Activated gamma-delta T cell treated with anti-CD3 and anti-CD28 coated beads, Interleukin-2, amount 50 U/mL, for 16 hours (primary cell): ENCODE data around the gene KSR2.

Experiments used
- DNase-seq: peaks from one replicate; pipeline ENCODE4 v3.0.0-alpha.2; 2020; ENCODE audit warnings: low read depth

KSR2 gene

DNA sequence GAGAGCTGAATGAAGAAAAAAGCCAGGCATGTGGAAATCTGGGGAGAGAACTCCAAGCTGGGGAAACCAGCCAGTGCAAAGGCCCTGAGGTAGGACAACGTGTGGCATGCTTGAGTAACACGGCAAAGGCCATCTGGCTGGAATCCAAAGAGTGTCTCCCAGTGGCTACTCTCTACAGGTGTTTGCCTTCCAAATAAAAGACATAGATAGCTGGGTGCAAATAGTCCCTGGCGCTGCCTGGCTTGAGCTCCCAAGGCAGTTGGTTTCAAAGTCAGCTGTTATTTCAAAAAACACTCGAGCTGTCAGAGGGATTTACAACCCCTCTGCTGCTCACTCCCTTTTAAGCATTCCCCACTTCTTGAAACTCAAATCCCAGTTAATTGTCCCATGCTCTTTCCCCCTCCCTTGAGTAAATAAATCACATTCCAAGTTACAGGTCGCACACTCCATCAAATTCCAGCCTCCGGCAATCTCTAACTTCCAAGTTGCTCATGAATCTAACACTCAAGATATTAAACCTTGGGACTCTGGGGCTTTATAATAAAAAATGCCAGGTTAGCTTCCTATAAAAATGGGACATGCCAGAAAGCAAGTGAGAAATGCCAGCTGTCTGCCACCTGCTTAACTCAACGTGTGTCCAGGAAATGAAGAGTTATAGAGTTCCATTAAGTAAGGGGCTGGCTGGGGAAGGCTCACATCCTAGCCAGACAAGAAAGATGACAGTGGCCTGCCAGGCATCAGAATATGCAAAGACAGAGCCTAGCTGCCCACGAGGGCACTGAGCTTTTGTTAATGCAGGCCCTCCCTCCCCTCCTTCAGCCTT is 473.7 kb downstream of the KSR2 start:
- no peak for DNase-seq

DNA sequence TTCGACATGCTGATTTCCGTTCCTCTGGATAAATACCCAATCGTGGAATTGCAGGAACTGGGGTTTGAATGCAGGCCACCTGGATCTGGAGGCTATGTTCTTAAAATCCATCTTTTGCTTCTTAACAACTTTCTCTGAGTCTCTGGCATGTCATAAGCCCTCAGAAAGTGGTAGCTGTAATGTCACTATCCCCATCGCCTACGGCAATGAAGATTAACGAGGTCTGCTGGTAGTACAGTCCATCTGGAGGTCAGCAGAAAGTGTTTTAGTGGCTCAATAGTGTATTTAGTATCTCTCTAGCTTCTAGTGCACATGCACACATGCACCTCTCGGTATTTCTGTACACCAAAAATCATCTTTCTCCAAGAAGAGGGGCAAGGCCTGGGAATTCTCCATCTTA is 477.1 kb downstream of the KSR2 start:
- no peak for DNase-seq

DNA sequence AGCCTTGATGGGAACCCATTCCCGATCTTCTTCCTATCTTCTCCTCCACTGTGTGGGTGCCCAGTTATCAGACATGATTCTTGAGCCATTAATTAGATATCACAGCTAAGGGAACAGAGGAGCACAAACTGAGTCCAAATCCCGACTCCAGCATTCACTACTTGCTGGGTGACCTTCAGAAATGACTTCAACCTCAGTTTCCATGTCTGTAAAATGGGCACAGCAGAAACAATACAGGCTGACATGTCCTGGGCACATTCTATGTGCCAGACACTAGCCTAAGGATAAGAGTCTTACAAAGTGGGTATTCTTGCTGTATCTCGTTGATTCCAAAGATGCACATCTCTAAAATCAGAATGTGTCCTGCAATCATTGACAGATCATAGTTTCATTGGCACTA is 478.7 kb downstream of the KSR2 start:
- DNase-seq = no peak

DNA sequence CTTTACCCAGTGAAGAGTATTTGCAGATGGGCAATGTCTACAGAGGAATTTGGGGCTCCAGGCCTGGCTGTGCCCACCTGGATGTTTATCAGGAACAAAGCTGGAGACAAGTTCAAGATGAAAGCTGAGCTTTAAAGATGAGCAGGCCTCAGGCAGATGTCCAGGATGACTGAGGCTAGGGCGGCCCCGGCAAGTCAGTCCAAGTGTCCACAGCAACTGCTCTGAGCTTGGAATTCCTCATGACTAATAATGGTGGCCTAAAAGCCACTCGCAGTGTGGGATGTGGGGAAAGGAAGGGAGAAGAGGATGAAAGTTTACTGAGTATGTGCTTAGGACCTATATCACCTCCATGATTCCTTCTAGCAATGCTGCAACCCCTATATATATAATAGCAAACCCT is 479.1 kb downstream of the KSR2 start:
- DNase-seq = no peak

DNA sequence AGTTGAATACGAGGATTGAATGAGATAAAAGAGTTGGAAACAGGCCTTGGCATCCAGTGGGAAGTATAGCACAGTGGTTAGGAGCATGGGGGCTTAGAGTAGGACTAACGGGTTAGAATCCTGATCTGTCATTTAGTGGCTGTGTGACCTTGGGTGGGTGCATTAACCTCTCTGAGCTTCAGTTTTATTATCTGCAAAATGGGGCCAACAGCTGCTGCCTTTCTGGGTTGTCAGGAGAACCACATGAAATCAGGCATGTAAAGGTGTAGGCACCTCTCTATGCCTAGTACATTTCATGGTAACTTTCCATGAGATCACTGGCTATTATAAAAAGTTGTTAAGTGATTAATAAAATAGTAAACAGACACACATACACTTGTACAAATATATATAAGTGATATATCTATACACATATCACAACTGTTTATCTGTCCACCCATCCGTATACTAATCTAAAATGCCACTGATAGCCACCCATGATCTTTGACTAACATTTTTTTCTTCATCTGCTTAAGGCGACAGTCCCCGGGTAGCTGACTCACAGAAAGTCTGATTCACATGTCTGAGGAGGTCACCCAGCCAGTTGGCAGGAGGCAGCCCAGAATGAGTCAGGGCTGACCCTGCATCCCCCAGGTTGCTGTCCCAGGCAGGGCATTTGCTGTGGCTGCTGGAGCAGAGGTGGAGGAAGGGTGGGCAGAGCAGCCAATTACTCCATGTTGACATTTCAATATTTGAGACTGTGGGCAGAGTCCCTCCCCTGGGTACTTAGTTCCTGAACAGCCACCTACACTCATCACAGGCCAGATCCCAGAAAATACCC is 481.7 kb downstream of the KSR2 start:
- DNase-seq = no peak

DNA sequence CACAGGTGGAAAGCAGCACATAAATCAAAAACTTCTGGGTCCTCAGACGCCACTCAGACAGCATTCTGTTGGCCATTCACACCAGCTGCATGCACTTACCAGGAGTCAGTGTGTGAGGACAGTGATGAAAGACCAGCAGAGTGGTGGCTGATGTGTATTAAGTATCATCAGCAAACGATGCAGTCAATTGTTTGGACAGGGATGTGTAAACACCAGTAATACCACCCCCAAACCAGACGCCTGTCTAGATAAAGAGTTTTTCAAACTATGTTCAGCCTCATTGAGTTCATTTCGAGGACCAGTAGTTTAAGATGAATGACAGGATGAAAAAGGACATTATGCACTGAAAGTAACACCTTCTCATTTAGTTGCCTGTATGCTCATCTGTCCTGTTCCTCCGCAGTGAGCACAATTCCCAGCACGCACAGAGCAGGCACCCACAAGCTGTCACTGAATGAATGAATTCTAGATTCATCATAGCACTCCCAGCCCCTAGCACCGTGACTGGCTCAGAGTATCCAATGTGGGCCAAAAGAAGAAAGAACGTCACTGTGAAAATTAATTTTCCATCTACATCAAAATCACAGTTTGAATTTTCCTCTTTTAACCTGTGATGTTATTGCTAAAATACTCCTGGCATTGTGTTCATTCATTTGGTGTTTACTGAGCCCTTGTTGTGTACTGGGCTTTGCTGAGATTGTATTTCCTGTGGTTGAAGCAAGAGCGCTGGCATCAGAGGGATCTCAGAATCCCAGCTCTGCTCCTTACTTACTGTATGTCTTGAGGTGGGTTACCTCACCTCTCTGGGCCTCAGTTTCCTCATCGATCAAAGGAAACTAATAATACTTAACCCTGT is 482.6 kb downstream of the KSR2 start:
- DNase-seq = no peak

DNA sequence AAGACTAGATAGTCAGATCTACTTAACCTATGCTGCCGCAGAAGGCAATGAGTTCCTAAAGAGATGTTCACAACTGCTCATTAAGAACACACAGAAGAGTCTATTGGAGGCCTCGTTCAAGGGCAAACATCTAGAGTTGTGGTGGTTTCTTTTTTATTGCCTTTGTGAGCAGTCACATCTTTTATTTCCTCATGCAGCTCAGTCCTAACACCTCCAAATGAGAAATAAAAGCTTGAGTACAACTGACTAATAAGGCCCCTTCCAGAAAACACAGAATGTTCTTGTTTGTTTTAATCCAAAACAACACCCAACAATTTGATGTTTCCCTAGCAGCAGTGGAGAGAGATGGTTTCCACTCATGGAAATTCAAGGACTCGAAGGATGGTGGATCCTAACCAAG is 483.9 kb downstream of the KSR2 start:
- DNase-seq = no peak

DNA sequence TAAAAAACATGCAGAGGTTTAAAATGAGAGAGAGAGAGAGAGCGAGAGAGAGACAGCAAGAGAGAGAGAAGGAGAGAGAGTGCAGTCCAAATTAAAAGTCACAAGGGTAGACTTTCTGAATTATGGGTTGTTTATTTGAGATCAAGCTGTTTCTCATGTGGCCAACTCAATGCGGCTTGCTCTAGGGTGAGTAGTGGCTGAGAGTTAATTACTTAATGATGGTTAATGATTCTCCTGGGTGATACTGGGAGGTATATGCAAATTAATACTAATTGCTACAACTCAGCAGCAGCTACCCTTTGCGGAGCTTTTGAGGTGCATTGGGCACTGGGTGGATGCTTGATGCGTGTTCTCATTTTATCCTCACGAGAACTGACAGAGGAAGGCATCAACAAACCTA is 485.3 kb downstream of the KSR2 start:
- no peak for DNase-seq

DNA sequence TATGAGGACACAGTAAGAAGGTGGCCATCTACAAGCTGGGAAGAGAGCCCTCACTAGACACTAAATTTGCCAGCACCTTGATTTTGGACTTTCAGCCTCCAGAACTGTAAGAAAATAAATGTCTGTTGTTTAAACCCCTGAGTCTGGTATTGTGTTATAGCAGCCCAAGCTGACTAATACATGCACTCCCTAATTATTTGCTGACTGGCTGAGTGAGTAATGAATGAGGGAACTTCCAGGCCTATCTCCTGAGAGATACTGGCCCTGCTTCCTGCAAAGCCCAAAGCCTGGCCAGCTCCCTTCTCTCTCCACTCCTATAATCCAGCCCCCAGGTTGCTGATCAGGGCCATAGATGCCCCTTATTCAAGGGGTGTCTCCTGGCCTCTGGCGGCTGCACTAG is 487.3 kb downstream of the KSR2 start:
- DNase-seq = no peak

DNA sequence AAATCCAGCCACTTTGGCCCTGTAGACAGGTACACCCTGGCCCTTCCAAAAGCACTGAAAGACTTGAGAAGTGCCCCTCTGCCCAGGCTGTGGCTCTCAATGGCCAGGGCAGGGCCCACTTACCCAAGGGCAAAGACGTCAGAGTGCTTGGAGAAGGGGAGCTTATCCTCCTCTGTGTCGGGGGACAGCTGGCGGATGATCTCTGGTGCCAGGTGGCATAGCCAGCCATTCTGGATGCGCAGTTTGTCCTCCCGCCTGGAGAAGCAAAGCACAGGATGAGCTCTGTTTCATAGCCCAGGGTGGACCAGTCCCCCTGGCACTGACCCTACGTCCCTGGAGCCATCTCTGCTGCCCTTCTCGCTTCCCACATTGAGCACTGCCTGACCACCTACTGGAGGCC is 492.4 kb downstream of the KSR2 start:
- no peak for DNase-seq

DNA sequence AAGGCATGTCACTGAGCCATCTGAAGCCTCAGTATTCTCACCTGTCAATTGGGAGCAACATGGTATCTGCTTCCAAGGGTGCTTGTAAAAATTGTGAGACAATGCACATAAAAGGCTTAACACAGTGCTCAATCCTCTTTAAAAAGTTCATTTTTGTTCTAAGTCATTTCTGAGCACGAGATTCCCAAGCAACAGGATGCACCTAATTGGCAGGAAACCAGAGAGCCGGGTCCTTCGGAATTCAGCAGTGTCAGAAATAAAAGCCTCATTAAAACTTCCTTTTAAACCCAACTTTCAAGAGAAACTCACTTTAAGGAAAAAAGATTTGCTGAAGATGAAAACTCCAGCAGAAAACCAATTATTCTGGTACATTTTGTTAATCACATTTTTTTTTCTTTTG is 494.9 kb downstream of the KSR2 start:
- DNase-seq = no peak

DNA sequence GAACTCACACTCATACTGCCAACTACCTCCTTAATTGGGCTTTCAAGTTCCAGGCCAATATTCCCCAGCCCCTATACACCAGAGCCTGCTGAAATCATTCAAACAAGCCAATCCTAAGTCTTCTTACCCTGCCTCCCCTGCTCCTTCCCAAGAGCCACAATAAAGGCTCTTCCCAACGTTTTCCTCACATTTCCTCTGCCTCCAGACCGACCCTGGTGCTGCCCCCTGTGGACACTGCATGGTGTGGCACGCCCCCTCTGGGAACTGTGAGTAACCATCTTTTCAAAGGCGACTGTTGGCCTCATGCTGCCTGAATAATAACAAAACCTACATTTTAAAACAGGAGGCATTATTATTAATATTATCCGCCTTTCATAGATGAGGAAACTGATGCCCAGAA is 495.8 kb downstream of the KSR2 start:
- DNase-seq = no peak

DNA sequence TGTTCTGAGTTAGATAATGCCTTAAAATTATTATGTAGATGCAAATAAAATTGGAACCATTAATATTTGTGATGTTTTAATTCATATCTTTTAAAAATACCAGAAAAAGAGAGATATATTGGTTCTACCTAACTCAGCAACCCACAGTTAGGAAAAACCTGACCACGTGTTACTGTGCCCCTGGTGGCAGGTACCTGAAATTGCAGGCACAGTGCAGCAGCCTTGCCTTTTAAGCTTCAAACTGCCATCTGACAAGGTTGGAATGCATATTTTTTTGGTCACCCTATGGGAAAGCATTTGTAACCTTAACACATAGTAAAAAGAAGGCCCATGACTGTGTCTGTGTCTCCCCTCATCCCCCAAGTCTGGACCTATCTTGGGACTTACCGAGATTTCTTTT is 498.0 kb downstream of the KSR2 start:
- no peak for DNase-seq

DNA sequence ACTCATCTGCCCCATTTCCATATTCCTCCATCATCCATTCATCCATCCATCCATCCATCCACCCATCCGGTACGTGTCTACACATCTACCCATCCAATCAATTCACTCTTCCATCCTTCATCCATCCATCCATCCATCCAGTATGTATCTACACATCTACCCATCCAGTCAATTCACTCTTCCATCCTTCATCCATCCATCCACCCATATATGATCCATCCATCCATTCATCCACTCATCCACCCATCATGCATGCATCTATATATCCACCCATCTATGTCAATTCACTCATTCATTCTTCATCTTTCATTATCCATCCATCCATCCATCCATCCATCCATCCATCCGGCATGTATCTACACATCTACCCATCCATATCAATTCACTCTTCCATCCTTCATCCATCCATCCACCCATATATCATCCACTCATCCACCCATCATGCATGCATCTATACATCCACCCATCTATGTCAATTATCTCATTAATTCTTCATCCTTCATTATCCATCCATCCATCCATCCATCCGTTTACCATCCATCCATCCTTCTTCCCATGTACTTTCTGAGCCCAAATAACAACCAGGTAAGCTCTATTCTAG is 498.8 kb downstream of the KSR2 start:
- no peak for DNase-seq

DNA sequence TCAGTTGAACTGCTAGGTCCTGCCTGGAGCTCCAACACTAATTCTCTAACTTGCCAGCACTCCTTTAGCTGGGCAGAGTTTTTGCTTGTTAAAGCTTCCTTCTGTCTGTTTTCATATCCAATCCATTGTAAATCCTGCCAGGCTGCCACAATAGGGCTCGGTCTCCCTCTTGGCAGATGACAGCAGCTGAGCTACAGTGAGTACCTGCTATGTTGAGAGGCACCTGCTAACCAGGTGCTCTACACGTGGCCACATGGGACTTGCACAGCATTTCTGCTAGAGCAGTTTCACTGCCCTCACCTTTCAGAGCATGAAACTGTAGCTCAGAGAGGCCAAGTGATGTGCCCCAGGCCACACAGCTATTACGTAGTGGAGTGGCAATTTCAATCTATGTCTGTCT is 500.8 kb downstream of the KSR2 start:
- DNase-seq = no peak

DNA sequence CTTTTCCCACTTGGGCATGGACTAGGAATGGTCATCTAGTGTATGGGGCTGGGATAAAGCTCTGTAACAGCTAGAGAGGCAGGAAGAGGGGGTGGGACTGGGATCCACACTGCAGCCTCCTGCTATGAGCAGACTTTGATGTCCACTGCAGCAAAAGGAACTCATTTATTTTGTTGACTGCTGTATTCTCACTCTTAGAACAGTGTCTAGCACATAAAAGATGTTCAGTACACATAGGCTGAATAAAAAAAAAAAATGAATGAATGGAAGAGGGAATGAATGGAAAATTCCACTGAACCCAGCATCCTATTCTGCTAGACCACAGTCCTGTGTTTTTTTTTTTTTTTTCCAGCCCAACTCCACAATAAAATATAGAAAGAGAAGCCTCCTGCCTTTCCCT is 501.2 kb downstream of the KSR2 start:
- DNase-seq = no peak

DNA sequence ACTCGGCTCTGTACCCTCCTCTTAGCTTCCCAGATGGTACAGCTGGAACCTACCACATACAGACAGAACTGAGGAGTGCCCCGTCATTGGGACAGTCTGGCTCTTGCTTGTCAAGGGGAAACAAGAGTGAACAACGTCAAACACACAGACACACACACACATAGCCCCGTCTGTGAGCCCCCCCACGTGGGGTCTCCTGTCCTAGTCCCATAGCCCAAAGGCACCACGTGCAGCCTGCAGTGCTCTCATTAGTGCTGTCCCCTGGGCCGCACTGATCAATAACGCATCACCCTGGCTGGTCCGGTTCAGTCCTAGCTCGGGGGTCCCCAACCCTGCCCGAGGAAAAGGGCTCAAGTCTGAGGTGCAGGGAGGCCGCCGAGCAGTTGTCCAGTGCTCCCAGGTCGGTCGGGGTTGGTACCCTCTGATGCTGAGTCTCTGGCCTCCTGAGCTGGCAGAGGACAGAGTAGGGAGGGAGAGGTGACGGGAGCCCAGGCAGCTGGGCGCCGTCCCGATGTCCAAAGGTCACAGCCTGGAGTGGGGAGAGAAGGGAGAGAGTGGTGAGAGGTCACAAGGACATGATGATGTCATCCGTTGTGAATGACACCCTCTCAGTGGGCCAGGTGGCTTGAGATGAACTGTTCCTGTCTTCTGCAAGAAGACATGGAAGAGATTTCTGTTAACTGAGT is 502.0 kb downstream of the KSR2 start:
- DNase-seq = no peak

DNA sequence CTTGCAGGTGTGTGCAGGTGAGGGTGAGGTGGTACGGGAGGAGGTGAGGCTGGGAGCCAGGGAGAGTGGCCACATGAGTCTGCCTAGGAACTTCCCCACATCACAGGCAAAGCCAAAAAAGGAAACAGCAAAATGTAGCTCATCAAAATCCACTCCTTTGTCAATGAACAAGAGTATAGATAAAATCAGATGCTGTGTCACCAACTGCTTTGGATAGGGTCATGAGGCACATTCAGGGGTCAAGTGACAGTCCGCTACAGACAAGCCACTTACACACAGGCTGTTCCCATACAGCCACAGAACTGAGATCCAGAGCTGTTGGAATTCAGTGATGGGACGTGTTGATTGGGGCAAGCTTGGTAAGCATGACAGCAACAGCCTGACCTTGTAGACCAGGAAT is 507.1 kb downstream of the KSR2 start:
- DNase-seq = no peak

DNA sequence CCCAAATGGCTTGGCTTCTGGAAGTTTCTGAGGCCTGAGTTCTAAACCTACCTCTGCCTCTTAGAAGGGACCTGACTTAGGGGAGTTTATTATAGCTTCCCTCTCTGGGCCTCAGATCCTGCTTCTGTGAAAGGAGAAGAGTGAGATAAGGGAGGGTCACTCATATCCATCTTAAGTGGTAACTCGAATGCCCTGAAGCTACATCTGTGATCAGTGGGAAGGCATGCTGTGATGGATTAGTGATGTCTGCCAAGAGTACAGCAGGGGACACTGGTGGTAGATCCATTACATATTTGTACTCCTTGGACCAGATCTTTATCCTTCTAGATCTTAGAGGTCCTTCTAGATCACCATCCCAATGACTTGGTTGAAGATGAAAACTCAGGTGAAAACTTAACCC is 509.6 kb downstream of the KSR2 start:
- no peak for DNase-seq

DNA sequence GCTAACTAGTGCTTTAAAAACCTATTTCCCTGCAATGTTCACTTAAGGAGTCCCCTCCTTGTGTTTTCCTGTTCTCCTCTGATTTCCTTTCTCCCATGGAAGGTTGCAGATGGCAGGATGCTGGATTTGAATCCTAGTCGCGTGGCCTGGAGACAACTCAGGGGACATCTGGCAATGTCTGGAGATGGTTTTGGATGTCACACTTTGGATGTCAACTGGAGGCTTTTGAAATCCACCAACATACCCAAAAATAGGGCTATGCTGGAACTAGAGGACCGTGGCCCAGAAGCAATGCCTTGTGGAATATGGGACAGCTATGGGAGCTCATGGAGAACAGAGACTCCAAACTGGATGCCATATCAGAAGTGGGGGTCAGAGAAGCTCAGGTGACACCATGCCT is 511.6 kb downstream of the KSR2 start:
- no peak for DNase-seq

DNA sequence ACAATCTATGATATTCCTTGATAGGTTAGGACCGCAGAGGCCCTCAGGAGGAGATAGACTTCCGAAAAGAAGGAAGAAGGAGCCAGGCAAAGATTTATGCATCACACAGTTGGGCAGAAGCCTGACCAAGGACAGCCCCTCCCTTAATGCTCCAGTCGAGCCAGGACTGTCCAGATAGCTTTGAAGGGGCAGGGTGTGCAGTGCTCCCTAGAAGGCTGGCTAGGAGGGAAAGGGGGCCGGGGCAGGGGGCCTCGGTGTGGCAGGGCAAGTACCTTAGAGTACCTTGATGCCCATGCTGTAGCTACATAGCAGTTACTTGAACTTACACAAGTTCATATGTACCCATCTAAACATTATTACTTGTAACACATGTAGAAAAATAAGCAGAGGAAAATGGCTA is 512.7 kb downstream of the KSR2 start:
- DNase-seq = no peak

DNA sequence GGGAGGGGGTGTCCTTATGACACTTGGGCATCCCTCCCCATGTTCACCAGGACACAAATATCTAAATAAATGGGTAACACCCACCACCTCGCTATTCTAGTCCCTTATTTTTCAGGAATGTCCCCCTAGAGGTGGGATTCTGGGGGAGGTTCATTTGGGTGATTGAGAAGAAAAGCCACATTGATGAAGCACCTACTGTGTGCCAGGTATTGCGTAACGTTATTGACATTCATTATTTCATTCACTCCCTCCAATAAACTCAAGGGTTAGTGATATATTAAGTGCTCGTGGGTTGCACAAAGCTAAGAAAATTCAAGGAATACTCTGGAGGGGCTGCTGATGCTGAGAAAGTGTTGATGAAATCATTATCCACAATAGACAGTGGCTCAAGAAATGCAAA is 514.8 kb downstream of the KSR2 start:
- DNase-seq = no peak
